ENCODE data around the gene APOA5. TPM values are rescaled to one million over a fixed set of nuclear protein-coding genes. Genes with fewer than 3 reads are reported as not detected.
"Not testable (repeated sequence)": the region's sequence is repeated elsewhere in the genome, so short reads cannot be mapped to it uniquely, and the experiment has no call there.

Gene APOA5
- total RNA-seq, 1 experiment from 2014 or later, result not detected

DNA sequence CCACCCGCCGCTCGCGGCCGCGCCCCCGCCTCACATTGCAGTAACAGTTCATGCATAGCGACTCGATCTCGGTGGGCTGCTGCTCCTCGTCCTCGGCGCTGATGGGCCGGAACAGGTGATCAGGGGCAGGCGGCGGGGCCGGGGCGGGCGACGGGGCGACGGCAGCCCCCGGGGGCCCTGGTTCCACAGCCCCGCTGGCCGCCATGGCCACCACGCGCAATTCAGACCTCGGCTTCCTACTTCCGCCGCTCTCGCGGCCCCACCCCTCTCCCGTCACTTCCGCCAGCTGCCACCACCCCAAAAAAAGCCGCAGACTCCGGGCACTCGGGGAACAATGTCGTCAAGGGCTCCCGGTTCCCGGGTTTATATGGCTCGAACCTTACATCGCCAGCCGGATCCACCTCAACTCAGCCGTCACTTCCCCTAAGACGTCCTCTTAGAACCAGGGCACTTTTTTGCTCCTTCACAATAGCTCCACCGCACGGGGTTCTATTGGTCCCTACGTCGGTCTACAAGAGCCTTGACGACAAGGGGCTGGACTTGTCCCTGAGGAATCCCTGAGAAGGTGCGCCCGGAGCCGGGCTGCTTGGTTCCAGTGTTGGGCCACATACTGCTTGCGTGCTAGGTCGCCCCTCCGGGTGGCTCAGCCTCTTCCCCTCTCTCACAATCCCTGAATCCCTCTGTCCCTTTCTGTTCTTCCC is 3.7 kb downstream of the APOA5 start, which contains the start of gene ZPR1:
TSS of gene ZPR1 (minus strand) at position 238 of the 701 bp plus-strand sequence. CDS start at position 205, 33 bp downstream.
- in situ Hi-C loops (cut with HindIII; ENCODE audit: low pct_unique_long_range_greater_than_20kb, low sequenced_read_pairs), result no loop called here

DNA sequence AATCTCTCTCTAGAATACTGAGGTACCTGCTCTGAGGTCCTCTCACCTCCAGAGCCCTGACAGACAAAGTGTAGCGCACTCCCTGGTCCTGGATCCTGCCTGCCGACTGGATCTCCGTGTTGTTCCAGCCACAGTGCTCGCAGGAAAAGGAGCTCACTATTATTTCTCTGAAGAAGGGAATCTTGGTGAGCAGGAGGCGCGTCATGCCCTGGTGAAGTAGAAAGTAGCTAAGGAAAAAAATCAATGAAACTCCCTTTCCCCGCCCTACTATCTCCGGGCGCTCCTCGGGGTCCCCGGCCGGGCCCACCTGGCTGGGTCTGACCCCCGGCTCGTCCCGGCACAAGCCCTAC is 4.3 kb downstream of the APOA5 start:
- in situ Hi-C loops (cut with HindIII; ENCODE audit: low pct_unique_long_range_greater_than_20kb, low sequenced_read_pairs), result no loop called here
- DNase-seq (ENCODE audit: low read depth), result no peak

More for the DNA sequence above, 3.7 kb downstream of the APOA5 start, which contains the start of gene ZPR1:
- peak; percentile 58 for DNase-seq (ENCODE audit: low read depth)

DNA sequence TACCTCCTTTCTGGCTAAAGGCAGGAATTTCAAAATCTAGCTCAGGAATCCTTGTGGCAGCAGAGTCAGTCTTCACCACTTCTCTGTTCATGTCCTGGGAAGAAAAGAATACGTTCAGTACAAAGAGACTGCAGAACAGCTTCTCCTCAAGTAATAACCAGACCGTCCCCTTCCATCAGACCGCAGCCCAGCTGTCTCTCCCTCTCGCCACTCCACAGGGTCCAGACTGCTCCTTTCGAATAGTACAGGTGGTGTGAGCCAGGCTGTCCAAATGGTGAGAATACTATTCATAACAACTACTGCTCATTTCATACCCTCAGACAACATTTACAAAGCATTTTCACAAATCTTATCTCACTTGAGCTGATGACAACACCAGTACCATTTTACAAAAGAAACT is 4.7 kb downstream of the APOA5 start:
- in situ Hi-C loops (cut with HindIII; ENCODE audit: low pct_unique_long_range_greater_than_20kb, low sequenced_read_pairs), result no loop called here
- DNase-seq (ENCODE audit: low read depth), result no peak

DNA sequence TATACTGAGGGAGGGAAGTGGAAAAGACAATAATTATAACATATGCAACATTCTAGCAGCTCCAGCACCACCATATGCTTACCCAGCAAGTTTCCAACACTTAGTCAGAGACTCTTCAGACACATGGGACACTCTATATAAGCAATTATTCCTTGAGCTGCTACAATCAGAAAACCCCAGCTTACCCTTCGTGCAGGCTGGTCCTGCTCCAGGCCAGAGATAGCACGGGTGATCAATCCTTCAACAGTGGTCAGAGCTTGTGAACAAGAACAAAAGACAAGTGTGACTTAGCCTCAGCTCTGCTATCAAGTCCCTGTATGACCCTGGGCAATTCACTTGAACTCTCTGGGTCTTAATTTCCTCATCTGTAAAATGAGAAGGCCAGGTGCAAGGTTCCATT is 5.4 kb downstream of the APOA5 start:
- DNase-seq (ENCODE audit: low read depth), result no peak
- in situ Hi-C loops (cut with HindIII; ENCODE audit: low pct_unique_long_range_greater_than_20kb, low sequenced_read_pairs), result no loop called here

DNA sequence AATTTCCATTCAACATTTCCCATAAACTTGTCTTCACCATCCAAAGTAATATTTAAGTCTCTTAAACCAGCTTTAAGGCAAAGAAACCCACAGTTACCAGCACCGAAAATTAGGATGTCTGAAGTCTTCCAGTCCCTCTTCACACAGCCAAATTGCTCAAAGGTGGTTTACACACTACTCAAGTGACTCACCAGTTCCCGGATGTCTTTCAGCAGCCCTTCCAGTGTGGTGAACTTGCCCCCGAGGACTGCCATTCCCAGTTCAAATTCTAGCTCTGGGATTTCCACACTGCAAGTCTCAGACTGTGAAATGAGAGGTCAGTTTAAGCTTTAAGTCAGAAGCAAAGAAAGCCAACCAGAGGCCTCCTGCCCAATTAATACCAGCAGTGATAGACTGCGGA is 9.0 kb downstream of the APOA5 start:
- in situ Hi-C loops (cut with HindIII; ENCODE audit: low pct_unique_long_range_greater_than_20kb, low sequenced_read_pairs), result no loop called here
- DNase-seq (ENCODE audit: low read depth), result no peak

DNA sequence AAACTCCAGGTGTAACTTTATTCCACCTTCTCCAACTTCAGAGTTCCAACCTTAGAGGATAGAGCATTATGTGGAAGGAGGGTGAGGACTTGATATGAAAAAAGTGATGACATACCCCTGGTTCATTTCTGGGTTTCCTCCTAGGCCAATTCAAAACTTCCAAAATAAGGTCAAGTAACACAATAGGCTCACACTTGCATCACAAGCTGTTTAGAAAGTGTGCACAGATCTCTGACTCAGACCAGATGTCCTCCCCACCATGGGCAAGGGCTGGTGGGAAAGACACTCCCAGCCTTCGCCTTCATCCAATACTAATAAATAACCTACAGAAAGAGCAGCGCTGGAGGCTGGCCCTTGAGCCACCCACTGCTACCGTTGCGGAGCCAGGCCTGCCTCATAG is 13.1 kb downstream of the APOA5 start:
- DNase-seq (ENCODE audit: low read depth), result no peak
- in situ Hi-C loops (cut with HindIII; ENCODE audit: low pct_unique_long_range_greater_than_20kb, low sequenced_read_pairs), result no loop called here

DNA sequence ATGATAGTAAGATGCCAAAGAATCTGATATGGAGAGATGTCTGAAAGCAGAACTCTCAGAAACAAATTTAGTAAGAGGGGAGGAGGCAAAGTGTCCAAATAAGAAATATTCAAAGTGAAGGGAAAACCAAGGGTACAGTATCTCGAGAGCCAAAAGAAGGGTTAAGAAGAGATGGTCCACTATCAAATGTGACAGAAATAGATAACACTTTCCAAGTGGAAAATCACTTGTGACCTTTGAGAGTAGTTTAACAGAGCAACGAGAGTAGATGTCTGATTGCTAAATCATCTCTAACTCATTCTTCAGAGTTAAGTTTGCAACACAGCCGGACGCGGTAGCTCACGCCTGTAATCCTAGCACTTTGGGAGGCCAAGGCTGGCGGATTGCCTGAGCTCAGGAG is 14.6 kb downstream of the APOA5 start:
- DNase-seq (ENCODE audit: low read depth), result no peak
- in situ Hi-C loops (cut with HindIII; ENCODE audit: low pct_unique_long_range_greater_than_20kb, low sequenced_read_pairs), result no loop called here

DNA sequence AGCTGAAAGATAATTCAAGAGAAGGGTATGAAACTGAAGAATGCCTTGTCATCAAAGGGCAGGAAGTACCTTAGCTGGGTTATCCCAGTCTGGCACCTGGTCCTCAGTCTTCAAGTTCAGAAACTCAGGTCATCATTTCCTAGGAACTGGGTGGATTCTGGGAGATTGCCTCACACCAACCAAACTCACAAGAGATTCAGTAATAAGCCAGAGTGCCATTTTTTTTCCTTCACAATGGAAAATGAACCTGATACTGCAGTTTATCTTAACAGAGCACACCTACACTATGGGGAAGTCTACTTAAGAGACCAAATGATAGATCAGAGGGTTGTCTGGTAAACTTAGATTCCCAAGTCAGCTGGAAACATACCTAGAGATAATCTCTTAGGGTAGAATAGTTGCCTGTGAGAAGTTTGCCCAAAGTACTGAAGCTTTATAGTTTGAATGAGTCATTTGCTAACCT is 15.1 kb downstream of the APOA5 start:
- DNase-seq (ENCODE audit: low read depth), result no peak
- in situ Hi-C loops (cut with HindIII; ENCODE audit: low pct_unique_long_range_greater_than_20kb, low sequenced_read_pairs), result no loop called here

DNA sequence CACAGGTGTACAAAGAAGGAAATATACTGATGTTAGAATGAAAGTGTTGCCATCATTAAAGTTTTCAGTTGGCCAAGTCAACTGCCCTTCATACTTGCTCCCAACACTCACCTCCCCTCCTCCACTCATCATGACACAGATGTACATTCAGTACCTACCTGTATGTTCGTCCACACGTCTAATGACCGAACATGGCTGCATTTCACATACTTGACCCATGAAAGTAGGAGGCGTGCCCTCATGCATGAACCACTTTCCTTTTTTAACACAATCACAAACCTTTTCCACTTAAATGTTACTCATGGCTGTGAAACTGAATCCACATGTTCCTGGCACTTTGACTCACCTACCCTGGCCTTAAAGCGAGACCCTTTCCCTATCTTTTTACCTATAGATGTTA is 15.7 kb downstream of the APOA5 start:
- in situ Hi-C loops (cut with HindIII; ENCODE audit: low pct_unique_long_range_greater_than_20kb, low sequenced_read_pairs), result no loop called here
- no peak for DNase-seq (ENCODE audit: low read depth)

DNA sequence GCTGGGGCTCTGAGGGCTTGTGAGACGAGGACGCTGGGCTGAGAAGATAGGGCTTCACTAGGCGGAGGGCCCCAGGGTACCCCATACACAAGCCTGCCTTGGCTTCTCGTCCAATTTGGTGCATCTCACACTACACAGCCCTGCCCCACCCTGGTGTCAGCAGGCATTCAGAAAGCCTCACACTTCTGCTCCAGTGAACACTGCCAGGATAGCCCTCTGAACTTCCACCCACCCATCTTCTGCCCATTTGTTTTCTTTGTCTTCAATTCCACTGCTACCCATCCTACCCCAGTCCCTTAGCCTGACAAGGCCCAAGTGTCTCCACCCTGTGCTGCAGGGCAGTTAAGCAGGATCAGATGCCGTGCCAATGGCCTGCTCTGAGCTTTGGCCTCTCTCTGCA is 17.0 kb downstream of the APOA5 start:
- DNase-seq (ENCODE audit: low read depth), result no peak
- in situ Hi-C loops (cut with HindIII; ENCODE audit: low pct_unique_long_range_greater_than_20kb, low sequenced_read_pairs), result no loop called here

DNA sequence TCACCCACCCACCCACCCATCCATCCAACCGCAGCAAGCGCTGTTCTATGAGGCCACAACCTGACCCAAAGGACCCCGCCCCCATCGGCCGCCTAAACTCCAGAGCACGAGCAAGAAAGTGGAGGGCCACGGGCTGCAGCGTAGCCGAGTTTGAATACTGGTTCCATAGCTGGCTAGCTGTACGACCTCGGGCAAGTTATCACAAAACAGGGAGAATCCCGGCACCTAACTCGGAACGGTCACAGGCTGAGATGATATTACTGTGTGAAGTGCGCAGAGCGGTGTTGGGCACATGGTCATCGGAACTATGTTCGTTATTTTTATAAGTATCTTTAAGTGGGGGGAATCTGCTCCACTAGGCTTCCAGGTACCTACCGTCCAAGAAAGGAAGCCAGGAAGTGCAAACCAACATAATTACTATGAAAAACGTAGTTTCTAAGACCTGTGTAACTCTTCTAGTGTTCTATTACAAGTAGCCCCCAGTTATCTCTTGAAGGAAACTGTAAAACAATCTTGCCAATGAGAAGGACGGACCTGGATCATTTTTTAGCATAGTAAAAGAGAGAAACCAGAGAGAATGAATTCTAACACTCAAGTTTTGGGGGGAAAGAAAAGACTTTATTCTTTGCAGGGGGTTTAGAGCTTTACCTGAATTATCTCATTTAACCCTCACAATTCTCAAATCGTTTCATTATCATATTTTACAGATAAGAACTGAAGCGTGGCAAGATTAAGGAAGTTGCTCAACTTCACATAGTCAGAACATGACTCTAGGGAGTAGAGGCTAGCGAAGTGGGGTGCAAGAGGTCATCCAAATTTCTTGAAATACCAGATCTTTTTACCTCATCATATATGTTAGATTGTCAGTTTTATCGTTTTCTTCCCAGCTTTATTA is 18.2 kb downstream of the APOA5 start:
- in situ Hi-C loops (cut with HindIII; ENCODE audit: low pct_unique_long_range_greater_than_20kb, low sequenced_read_pairs), result no loop called here
- DNase-seq (ENCODE audit: low read depth), result peak; percentile 23

DNA sequence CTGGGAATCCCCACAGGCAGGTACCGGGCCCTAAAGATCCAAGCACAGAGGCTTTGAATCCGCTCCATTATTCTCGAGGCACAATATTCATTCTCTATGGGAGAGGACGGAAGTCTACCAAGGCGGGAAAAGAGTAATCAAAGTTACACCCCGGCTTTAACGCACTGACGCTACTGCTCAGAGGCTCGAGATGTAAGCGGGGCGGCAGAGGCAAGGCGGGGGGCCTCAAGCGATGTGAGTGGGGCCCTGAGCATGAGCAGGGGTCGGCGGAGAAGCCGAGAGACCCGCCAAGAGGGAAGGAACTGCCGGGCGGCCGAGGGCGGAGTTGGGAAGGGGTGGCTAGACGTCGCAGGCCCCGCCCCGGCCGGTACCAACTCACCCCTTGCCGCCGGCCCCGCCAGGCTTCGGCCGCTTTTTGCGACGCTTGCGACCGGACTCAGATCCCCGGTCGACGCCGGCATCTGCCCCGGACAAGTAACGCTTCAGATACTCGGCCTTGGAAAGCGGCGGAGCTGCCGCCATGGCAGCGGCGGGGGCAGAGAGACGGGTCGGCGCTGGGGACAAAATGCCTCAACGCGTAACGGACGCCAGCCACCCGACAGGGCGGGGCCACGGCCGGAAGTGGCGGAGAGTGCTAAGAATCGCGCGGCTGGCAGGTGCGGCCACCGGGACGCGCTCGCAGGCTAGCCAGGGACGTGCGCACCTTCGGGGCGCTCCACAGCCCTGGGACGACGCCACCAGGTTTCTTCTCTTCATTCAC is 19.1 kb downstream of the APOA5 start, which contains the start of gene BUD13:
TSS of gene BUD13 (minus strand) at position 545 of the 760 bp plus-strand sequence. CDS start at position 522, 23 bp downstream.
- DNase-seq (ENCODE audit: low read depth), result peak; percentile 80
- in situ Hi-C loops (cut with HindIII; ENCODE audit: low pct_unique_long_range_greater_than_20kb, low sequenced_read_pairs), result no loop called here

DNA sequence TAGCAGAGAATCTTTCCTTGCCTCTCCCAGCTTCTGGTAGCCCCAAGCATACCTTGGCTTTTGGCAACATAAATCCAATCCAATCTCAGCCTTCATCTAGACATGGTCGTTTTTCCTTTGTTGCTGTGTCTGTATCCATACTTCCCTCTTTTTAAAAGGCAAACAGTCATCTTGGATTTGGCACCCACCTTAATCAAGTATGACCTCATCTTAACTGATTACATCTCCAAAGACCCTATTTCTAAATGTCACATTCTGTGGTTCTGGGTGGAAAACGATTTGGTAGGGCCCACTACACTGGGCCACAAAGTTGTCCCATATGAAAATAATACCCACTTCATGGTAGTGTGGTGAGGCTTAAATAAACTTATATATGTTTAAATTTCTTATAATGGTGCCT is 19.7 kb downstream of the APOA5 start:
- in situ Hi-C loops (cut with HindIII; ENCODE audit: low pct_unique_long_range_greater_than_20kb, low sequenced_read_pairs), result no loop called here
- no peak for DNase-seq (ENCODE audit: low read depth)

DNA sequence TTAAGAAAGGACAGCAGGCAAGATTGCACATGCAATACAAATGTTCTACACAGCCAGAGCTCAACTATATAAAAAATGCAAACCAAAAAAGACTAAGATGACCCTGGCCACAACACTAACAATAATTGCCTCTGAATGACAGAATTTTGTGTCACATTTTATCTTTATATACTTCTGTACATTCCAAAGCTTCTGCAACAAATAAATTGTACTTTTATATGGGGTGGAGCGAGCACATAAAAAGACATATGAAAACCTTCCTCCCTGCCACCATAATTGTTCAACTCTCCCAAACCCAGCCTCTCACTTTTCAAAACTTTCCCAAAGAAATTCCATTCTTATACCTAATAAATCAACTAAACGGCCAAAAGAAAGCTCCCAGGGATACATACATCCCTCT is 29.5 kb downstream of the APOA5 start:
- in situ Hi-C loops (cut with HindIII; ENCODE audit: low pct_unique_long_range_greater_than_20kb, low sequenced_read_pairs), result no loop called here
- no peak for DNase-seq (ENCODE audit: low read depth)

DNA sequence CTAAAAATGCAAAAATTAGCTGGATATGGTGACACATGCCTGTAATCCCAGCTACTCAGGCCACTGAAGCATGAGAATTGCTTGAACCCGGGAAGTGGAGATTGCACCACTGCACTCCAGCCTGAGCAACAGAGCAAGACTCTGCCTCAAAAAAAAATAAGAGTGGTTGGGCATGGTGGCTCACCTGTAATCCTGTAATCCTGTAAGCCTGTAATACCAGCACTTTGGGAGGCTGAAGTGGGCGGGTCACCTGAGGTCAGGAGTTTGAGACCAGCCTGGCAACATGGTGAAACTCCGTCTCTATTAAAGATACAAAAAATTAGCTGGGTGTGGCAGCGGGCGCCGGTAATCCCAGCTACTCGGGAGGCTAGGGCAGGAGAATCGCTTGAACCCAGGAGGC is 35.6 kb downstream of the APOA5 start:
- in situ Hi-C loops (cut with HindIII; ENCODE audit: low pct_unique_long_range_greater_than_20kb, low sequenced_read_pairs); DNase-seq (ENCODE audit: low read depth): not testable (repeated sequence)

DNA sequence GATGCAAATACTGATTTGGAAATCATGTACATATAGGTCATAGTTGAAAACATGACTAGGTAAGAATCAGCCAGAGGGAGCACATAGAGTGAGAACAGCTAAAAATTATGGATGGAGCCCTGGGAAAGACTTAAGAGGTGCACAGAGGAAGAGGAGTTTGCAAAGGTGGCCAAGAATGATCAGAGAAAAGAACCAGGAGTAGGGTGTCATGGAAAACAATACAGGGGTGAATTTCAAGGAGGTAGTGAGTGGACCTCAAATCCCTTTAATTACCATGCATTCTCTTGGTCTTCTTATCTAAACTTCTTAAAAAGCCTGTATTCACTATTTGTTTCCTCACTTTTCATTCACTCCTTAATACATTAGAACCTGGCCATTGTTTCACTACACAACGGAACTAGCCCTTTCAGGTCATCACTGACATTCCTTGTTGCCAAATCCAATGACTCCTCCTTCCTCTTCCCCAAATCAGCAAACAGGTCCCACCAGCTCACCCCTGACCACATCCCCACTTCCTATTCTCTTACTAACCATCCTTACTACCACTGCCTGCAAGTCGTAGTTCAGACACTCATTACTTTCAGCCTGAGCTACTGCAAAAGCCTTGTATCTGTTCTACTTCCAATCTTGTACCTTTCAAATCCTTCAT is 41.5 kb downstream of the APOA5 start:
- in situ Hi-C loops (cut with HindIII; ENCODE audit: low pct_unique_long_range_greater_than_20kb, low sequenced_read_pairs), result no loop called here
- no peak for DNase-seq (ENCODE audit: low read depth)

DNA sequence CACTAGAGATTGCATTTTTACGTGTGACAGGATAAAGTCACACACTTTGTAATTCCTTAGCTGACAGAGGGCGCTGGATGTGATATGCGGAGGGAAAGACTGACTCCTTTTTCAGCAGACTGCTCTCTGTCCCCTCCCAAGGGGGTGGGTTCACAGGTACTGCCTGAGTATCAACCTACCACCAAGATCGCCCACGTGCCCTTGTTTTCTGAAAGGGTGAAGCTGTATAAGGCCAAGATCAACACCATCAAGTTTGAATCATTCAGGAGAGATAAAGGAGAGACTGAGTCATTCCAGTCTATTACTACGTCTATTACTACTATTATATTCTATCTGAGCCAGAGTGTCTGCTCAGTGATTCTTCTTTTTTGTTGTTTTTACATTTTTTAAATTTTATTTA is 49.6 kb downstream of the APOA5 start:
- in situ Hi-C loops (cut with HindIII; ENCODE audit: low pct_unique_long_range_greater_than_20kb, low sequenced_read_pairs), result no loop called here
- DNase-seq (ENCODE audit: low read depth), result peak; percentile 4

DNA sequence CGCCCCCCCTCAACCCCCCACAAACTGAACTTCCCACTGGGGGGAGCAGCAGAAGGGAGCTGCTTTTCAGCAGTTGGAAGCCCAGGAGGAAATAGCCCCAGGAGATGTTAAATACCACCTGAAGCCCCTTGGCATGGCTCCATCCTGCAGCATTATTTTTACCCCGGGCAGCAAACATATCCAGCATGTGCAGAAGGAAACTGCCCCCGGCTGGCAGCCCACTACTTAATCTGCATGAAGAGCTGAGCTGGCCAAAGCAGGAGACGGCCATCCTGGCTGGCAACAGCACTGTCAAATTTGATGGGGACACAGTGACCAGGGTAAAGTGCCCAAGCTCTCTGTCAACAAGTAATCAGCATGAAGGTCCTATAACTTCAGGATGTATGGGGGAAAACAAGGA is 50.9 kb downstream of the APOA5 start:
- in situ Hi-C loops (cut with HindIII; ENCODE audit: low pct_unique_long_range_greater_than_20kb, low sequenced_read_pairs), result no loop called here
- DNase-seq (ENCODE audit: low read depth), result no peak

Measured in Caki2 (cell line).